Measurements from ENCODE around the gene GOSR2.
A peak's percentile ranks its signal among the peaks of the same experiment; 100 is the strongest.

The GOSR2 gene

DNA sequence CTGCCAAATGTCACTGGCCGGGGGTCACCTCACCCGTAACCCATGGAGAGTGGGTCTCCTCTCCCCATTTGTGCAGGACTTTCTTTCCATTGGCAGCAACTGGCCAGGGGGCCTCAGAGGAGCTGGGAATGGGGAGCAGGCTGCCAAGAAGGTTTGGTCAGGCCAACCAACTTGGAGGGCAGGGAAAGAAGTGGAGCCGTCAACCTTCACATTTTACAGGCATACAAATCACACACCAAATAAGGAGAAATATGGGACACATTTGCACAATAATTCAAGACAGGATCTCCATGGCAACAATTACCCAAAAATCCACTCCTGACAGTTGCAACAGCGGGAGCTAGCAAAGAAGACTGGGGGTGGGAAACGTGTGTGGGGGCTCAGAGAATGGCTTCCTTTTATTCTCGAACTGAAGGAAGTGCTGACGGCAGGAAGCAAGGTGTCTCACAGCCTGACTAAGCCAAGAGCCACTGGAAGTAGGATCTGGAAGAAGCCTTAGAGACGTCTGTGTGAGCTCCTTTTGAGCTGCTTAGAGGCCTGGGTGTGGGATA lies 35.2 kb downstream of the GOSR2 start:
- TF ChIP-seq, protein P1, sequence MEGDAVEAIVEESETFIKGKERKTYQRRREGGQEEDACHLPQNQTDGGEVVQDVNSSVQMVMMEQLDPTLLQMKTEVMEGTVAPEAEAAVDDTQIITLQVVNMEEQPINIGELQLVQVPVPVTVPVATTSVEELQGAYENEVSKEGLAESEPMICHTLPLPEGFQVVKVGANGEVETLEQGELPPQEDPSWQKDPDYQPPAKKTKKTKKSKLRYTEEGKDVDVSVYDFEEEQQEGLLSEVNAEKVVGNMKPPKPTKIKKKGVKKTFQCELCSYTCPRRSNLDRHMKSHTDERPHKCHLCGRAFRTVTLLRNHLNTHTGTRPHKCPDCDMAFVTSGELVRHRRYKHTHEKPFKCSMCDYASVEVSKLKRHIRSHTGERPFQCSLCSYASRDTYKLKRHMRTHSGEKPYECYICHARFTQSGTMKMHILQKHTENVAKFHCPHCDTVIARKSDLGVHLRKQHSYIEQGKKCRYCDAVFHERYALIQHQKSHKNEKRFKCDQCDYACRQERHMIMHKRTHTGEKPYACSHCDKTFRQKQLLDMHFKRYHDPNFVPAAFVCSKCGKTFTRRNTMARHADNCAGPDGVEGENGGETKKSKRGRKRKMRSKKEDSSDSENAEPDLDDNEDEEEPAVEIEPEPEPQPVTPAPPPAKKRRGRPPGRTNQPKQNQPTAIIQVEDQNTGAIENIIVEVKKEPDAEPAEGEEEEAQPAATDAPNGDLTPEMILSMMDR (IDR thresholded peaks at IDR 0.05; ENCODE audit: low read depth, low read length, missing control alignments): no peak
- no peak overlapping the region for H3K4me3 ChIP-seq (replicated peaks; ENCODE audit: low read depth, low read length)
- no peak for DNase-seq (ENCODE audit: extremely low read depth, low read depth)

DNA sequence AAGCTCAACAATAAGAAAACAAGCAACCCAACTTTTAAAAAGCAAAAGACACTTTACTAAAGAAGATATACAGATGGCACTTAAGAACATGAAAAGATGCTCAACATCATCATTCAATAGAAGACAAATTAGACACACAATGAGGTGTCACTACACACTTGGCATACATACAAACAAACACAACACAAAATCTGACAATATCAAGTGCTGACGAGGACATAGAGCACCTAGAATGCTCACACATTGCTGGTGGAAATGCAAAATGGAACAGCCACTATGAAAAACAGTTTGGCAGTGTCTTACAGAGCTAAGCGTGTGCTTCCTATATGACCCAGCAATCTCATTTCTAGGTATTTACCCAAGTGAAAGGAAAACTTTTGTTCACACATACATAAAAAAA lies 37.2 kb downstream of the GOSR2 start:
- TF ChIP-seq, protein P1 (IDR thresholded peaks at IDR 0.05; ENCODE audit: low read depth, low read length, missing control alignments): no peak
- DNase-seq (ENCODE audit: extremely low read depth, low read depth): no peak
- H3K4me3 ChIP-seq (replicated peaks; ENCODE audit: low read depth, low read length): no peak overlapping the region

DNA sequence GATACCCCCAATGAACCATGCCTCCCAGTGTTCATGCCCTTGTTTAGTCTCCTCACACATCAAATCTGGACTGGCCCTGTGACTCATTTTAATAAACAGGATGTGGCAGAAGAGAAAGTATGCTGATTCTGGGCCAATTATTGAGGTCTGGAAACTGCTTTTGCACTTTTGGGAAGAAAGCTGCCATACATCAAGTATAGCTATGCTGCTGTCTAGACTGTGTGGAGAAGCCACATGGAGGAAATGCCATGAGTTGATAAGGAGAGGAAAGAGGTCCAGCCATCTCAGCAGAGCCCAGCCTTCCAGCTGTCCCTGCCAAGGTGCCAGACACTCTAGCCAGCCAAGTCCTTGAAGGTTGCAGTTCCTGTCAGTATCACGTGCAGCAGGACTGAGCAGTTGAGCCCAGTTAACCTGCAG lies 39.4 kb downstream of the GOSR2 start:
- H3K4me3 ChIP-seq (replicated peaks; ENCODE audit: low read depth, low read length): no peak overlapping the region
- peak; percentile 43 for DNase-seq (ENCODE audit: extremely low read depth, low read depth)
- TF ChIP-seq, protein P1 (IDR thresholded peaks at IDR 0.05; ENCODE audit: low read depth, low read length, missing control alignments): no peak

DNA sequence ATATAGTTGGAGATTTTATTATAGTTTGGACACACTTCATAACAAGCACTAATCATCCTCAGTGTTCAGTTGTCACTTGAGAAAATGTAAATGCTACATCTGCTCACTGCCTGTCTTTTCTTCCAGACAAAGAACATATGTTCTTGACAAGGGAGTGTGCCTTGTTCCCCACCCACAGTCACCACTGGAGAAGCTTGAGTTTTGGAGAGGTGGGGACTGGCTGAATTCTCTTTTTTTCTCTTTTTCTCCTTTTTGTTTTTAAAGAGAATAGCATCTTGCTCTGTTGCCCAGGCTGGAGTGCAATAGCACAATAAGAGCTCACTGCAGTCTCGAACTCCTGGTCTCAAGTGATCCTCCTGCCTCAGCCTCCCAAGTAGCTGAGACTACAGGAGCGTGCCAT lies 40.6 kb downstream of the GOSR2 start:
- DNase-seq (ENCODE audit: extremely low read depth, low read depth): no peak
- no peak overlapping the region for H3K4me3 ChIP-seq (replicated peaks; ENCODE audit: low read depth, low read length)
- TF ChIP-seq, protein P1 (IDR thresholded peaks at IDR 0.05; ENCODE audit: low read depth, low read length, missing control alignments): no peak

DNA sequence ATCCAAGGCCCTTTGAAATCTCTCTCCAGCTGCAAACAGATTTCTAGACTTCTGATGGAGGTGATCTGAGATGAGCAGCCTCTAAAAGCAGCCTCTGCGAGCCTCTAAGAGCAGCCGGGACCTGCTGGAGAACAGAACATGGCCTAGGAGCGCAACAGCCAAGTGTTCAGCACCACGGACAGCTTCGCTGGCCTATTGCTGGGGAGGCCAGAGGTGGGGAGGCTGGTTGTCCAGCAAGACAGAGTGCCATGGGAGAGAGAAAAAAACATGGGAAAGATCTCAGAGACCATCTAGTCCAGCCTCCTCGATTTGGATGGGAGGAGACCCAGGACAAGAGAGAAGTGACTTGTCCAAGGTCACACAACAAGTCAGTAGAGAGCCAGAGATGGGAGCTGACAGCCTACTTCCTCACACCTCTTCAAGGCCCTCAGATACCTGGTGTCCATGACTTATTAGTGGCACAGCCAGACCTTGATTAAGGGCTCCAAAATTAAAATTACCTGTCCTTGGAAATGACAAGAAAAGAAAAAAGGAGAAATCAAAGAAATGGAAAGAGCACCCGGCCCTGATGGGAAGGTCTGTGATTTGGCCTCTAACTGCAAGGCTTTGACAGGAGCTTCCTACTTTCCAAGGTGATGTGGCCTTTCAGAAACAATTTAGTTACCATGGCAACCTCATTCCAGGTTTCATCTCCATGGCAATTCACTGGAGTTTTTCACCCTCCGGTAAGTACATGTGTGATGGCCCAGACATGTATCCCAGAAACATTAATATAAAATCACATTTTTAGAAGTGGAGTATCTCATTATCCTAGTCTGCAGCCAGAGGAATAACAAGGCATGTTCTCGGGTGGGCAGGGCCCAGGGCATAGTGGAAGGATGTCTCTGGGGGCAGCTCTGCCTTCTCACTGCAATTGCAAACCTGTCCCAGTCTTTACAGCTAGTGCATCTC lies 41.6 kb downstream of the GOSR2 start:
- no peak for DNase-seq (ENCODE audit: extremely low read depth, low read depth)
- TF ChIP-seq, protein P1 (IDR thresholded peaks at IDR 0.05; ENCODE audit: low read depth, low read length, missing control alignments): no peak
- no peak overlapping the region for H3K4me3 ChIP-seq (replicated peaks; ENCODE audit: low read depth, low read length)

DNA sequence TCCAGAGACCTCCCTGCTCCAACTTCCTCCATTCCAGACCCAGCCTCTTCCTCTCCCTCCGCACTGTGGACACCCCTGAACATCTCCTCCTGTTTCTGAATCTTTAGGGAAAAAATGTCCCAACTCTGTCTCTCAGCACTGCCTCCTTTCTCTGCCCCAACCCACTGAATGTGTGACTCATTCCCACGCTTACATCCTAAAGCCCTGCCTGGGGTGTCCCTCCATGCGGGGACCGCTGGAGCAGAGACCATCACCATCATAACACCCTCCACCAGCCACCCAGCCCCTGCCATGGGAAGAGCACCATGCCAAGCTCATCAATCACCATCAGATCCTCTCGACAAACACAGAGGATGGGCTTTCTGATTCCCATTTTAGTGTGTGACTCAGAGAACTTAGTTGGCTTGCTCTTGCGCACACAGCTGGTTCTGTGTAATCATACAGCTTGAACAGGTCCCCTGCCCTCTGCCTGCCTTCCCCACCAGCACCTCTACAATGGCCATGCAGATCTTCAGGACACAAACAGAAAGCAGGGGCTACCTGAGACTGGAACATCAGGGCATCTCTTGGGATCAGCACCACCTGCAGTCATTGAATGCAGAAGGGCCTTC lies 45.4 kb downstream of the GOSR2 start:
- no peak overlapping the region for H3K4me3 ChIP-seq (replicated peaks; ENCODE audit: low read depth, low read length)
- no peak for DNase-seq (ENCODE audit: extremely low read depth, low read depth)
- TF ChIP-seq, protein P1 (IDR thresholded peaks at IDR 0.05; ENCODE audit: low read depth, low read length, missing control alignments): no peak

Data from HFF-Myc (cell line).